ENCODE data around the gene MOV10L1. TPM values are rescaled to one million over a fixed set of nuclear protein-coding genes. Genes with fewer than 3 reads are reported as not detected.
"Not testable (repeated sequence)": the region's sequence is repeated elsewhere in the genome, so short reads cannot be mapped to it uniquely, and the experiment has no call there.

MOV10L1 gene
- total RNA-seq, 2 experiments from 2014 or later, result 0.23 TPM; not detected in 1

- Mint-ChIP-seq H3K4me3 (no peak overlapping the region), H3K4me1 (peaks cover 3% of the 10 kb centered on the region), H3K36me3 (no peaks in the 10 kb centered on the region), H3K27ac (no peak overlapping the region), H3K27me3 (peaks cover 48% of the 10 kb centered on the region), H3K9me3 (ENCODE audit: low read depth) (no peaks in the 10 kb centered on the region)
- CTCF ChIA-PET, result interaction anchor here (1.8 kb wide), 1 partner anchor 9 kb away, joined by 4 read pairs; no protein-coding TSS in a partner anchor
- ATAC-seq (no peak), DNase-seq (no peak)
These were observed 46.8 kb downstream of the MOV10L1 start for GRCh38 chr22:50136581-50137015.

GRCh38 chr22:50137277-50137676 is 47.5 kb downstream of the MOV10L1 start:
- H3K9me3 Mint-ChIP-seq (ENCODE audit: low read depth); H3K4me1 Mint-ChIP-seq; DNase-seq; H3K36me3 Mint-ChIP-seq; H3K27ac Mint-ChIP-seq; ATAC-seq; H3K4me3 Mint-ChIP-seq: not testable (repeated sequence)
- CTCF ChIA-PET, result interaction anchor here (1.6 kb wide), 1 partner anchor 12 kb away, joined by 5 read pairs; no protein-coding TSS in a partner anchor
- H3K27me3 Mint-ChIP-seq, result peaks cover 46% of the 10 kb centered on the region

DNA sequence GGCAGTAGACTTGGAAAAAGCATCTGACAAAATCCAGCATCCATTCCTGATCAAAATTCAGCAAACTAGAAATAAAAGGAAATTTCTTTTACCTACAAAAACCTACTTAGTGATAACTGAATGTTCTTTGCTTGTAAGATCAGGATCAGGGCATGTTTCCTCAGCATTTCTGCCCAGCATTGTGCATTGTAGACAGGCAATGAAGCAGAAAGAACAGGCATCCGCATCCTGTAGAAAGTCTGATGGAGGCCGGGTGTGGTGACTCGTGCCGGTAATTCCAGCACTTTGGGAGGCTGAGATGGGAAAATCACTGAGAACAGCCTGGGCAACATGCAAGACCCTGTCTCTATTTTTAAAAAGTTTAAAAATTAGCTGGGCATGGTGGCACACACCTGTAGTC is 48.2 kb downstream of the MOV10L1 start:
- H3K27ac Mint-ChIP-seq, result no peak overlapping the region
- DNase-seq (no peak), ATAC-seq (no peak)
- no peaks in the 10 kb centered on the region for H3K9me3 Mint-ChIP-seq (ENCODE audit: low read depth)
- peaks cover 3% of the 10 kb centered on the region for H3K4me1 Mint-ChIP-seq
- peaks cover 49% of the 10 kb centered on the region for H3K27me3 Mint-ChIP-seq
- no peaks in the 10 kb centered on the region for H3K36me3 Mint-ChIP-seq
- CTCF ChIA-PET, result interaction anchor here (1.6 kb wide), 1 partner anchor 11 kb away, joined by 5 read pairs; no protein-coding TSS in a partner anchor
- no peak overlapping the region for H3K4me3 Mint-ChIP-seq

GRCh38 chr22:50138988-50139387 is 49.2 kb downstream of the MOV10L1 start:
- H3K27me3 Mint-ChIP-seq, result peaks cover 55% of the 10 kb centered on the region
- no peak for DNase-seq
- CTCF ChIA-PET, result interaction anchor here (1.6 kb wide), 1 partner anchor 10 kb away, joined by 5 read pairs; no protein-coding TSS in a partner anchor
- H3K4me3 Mint-ChIP-seq, result no peak overlapping the region
- peaks cover 3% of the 10 kb centered on the region for H3K4me1 Mint-ChIP-seq
- no peaks in the 10 kb centered on the region for H3K36me3 Mint-ChIP-seq
- H3K27ac Mint-ChIP-seq, result no peak overlapping the region
- H3K9me3 Mint-ChIP-seq (ENCODE audit: low read depth), result no peaks in the 10 kb centered on the region
- no peak for ATAC-seq

- H3K4me1 Mint-ChIP-seq, result peaks cover 3% of the 10 kb centered on the region
- CTCF ChIA-PET, result interaction anchor here (1.7 kb wide), 1 partner anchor 9 kb away, joined by 5 read pairs; no protein-coding TSS in a partner anchor
- no peak overlapping the region for H3K4me3 Mint-ChIP-seq
- DNase-seq (no peak), ATAC-seq (no peak)
- H3K27ac Mint-ChIP-seq, result no peak overlapping the region
- peaks cover 51% of the 10 kb centered on the region for H3K27me3 Mint-ChIP-seq
- no peaks in the 10 kb centered on the region for H3K9me3 Mint-ChIP-seq (ENCODE audit: low read depth)
- H3K36me3 Mint-ChIP-seq, result no peaks in the 10 kb centered on the region
These were observed 50.1 kb downstream of the MOV10L1 start for GRCh38 chr22:50139843-50140415.

DNA sequence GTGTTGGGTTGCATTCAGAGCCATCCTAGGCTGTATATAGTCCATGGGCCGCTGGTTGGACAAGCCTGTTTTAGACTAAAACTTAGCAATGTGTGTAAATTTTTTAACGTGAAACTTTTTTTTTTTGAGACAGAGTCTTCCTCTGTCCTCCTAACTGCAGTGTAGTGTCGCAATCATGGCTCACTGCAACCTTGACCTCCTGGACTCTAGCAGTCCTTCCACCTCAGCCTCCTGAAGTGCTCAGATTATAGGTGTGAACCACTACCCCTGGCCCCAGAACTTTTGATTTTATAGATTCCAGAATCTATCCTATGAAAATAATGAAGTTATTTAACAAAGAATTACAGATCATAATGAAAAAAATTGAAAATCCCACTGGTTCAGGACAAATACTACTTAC is 50.8 kb downstream of the MOV10L1 start:
- H3K4me1 Mint-ChIP-seq, result peaks cover 3% of the 10 kb centered on the region
- CTCF ChIA-PET, result interaction anchor here (1.7 kb wide), 1 partner anchor 9 kb away, joined by 5 read pairs; no protein-coding TSS in a partner anchor

DNA sequence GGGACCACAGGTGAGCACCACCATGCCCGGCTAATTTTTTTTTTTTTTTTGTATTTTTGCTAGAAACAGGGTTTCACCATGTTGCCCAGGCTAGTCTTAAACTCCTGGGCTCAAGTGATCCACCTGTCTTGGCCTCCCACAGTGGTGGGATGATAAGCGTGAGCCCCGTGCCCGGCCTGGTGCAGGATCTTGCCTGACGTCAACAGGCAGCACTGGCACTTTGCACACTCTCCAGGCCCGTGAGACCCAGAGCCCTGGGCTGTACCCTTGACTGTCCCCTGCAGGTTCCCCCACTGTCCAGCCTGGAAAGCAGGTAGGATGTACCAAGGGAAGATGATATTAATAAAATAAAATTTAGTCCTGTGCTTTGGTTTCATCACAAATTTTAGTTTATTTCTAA is 51.7 kb downstream of the MOV10L1 start:
- H3K4me3 Mint-ChIP-seq, result no peak overlapping the region
- no peak overlapping the region for H3K27ac Mint-ChIP-seq
- no peaks in the 10 kb centered on the region for H3K36me3 Mint-ChIP-seq
- H3K27me3 Mint-ChIP-seq, result peaks cover 44% of the 10 kb centered on the region
- CTCF ChIA-PET, result no interaction called here
- no peaks in the 10 kb centered on the region for H3K9me3 Mint-ChIP-seq (ENCODE audit: low read depth)
- DNase-seq, result no peak
- H3K4me1 Mint-ChIP-seq, result peaks cover 3% of the 10 kb centered on the region
- no peak for ATAC-seq

More for the DNA sequence above, 50.8 kb downstream of the MOV10L1 start:
- Mint-ChIP-seq H3K4me3 (no peak overlapping the region), H3K27ac (no peak overlapping the region), H3K9me3 (ENCODE audit: low read depth) (no peaks in the 10 kb centered on the region), H3K36me3 (no peaks in the 10 kb centered on the region), H3K27me3 (peaks cover 51% of the 10 kb centered on the region)
- DNase-seq (no peak), ATAC-seq (no peak)

- CTCF ChIA-PET, result interaction anchor here (1.4 kb wide), 1 partner anchor 96 kb away, joined by 3 read pairs; no protein-coding TSS in a partner anchor
- ATAC-seq (no peak), DNase-seq (no peak)
- no peak overlapping the region for H3K4me3 Mint-ChIP-seq
- H3K27me3 Mint-ChIP-seq, result peaks cover 44% of the 10 kb centered on the region
- H3K9me3 Mint-ChIP-seq (ENCODE audit: low read depth), result no peaks in the 10 kb centered on the region
- no peak overlapping the region for H3K27ac Mint-ChIP-seq
- no peaks in the 10 kb centered on the region for H3K36me3 Mint-ChIP-seq
- H3K4me1 Mint-ChIP-seq, result peaks cover 6% of the 10 kb centered on the region
These were observed 52.1 kb downstream of the MOV10L1 start for GRCh38 chr22:50141891-50142363.

- H3K4me1 Mint-ChIP-seq, result peaks cover 6% of the 10 kb centered on the region
- peaks cover 40% of the 10 kb centered on the region for H3K27me3 Mint-ChIP-seq
- ATAC-seq, result no peak
- no peaks in the 10 kb centered on the region for H3K36me3 Mint-ChIP-seq
- no peak for DNase-seq
- no peaks in the 10 kb centered on the region for H3K9me3 Mint-ChIP-seq (ENCODE audit: low read depth)
- no peak overlapping the region for H3K27ac Mint-ChIP-seq
- H3K4me3 Mint-ChIP-seq, result no peak overlapping the region
- CTCF ChIA-PET, result interaction anchor here (0.9 to 1.4 kb wide), 2 partner anchors 27 to 95 kb away, joined by 3 read pairs; no protein-coding TSS in a partner anchor
These were observed 53.3 kb downstream of the MOV10L1 start for GRCh38 chr22:50143096-50143495.

DNA sequence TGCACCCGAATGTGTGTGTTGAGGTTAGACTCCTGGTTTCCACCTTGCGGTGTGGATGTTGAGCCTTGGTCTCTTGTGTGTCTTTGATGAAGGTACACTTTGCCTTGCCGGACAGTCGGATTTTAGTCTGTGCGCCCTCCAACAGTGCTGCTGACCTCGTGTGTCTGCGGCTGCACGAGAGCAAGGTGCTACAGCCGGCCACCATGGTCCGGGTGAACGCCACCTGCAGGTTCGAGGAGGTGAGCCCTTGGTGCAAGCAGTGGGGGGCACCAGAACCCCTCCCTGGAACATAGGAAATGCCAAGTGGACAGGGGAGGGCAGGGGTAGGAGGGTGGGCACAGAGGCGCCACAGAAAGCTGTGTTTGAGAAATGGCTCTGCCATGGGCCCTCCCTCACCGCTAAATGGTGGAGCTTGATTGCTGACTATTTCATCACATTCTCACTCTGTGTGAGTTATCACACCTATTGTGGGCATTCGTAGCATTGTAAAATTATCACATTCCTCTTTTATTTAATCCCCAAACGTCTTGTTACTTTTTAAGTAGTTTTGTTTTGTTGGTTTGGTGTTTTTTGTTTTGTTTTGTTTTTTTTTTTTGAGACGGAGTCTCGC is 54.3 kb downstream of the MOV10L1 start:
- Mint-ChIP-seq H3K27ac (no peak overlapping the region), H3K4me1 (peaks cover 7% of the 10 kb centered on the region), H3K4me3 (no peak overlapping the region), H3K9me3 (ENCODE audit: low read depth) (no peaks in the 10 kb centered on the region), H3K36me3 (no peaks in the 10 kb centered on the region), H3K27me3 (peaks cover 38% of the 10 kb centered on the region)
- DNase-seq (no peak), ATAC-seq (no peak)
- CTCF ChIA-PET, result no interaction called here

GRCh38 chr22:50145721-50146438 is 56.1 kb downstream of the MOV10L1 start:
- H3K4me1 Mint-ChIP-seq, result peaks cover 8% of the 10 kb centered on the region
- no peaks in the 10 kb centered on the region for H3K36me3 Mint-ChIP-seq
- no peak overlapping the region for H3K27ac Mint-ChIP-seq
- CTCF ChIA-PET, result interaction anchor here (1.7 kb wide), 1 partner anchor 10 kb away, joined by 4 read pairs; no protein-coding TSS in a partner anchor
- no peak for ATAC-seq
- no peak overlapping the region for H3K4me3 Mint-ChIP-seq
- DNase-seq, result no peak
- H3K27me3 Mint-ChIP-seq, result peaks cover 25% of the 10 kb centered on the region
- H3K9me3 Mint-ChIP-seq (ENCODE audit: low read depth), result no peaks in the 10 kb centered on the region

GRCh38 chr22:50146439-50147238 is 56.8 kb downstream of the MOV10L1 start:
- CTCF ChIA-PET, result interaction anchor here (1.7 to 5.4 kb wide), 2 partner anchors 11 to 66 kb away, joined by 4 to 41 read pairs; no protein-coding TSS in a partner anchor

More at GRCh38 chr22:50146439-50147238, 56.8 kb downstream of the MOV10L1 start:
- peaks cover 24% of the 10 kb centered on the region for H3K27me3 Mint-ChIP-seq
- H3K4me3 Mint-ChIP-seq, result no peak overlapping the region
- ATAC-seq (no peak), DNase-seq (no peak)
- H3K27ac Mint-ChIP-seq, result no peak overlapping the region
- H3K36me3 Mint-ChIP-seq, result no peaks in the 10 kb centered on the region
- H3K4me1 Mint-ChIP-seq, result peaks cover 8% of the 10 kb centered on the region
- H3K9me3 Mint-ChIP-seq (ENCODE audit: low read depth), result no peaks in the 10 kb centered on the region

Data from activated CD8-positive, alpha-beta memory T cell treated with anti-CD3 and anti-CD28 coated beads, Interleukin-2, amount 10 ng/mL, durations not matched to agents 7 days and 5 days (primary cell).